H1 (cell line): ENCODE data around the gene HAT1. TPM values are rescaled to one million over a fixed set of nuclear protein-coding genes. Genes with fewer than 3 reads are reported as not detected.

Experiments used
- CTCF ChIA-PET: fragments of 300-600 bp; sonication (Branson Sonifier 250); formaldehyde crosslinking; loops from one replicate; lab custom pipeline; 2021; ENCODE audit not compliant: partially characterized antibody; lab: Charles Lee
- POLR2A ChIA-PET: fragments of 300-600 bp; sonication (Branson Sonifier 250); formaldehyde crosslinking; loops from one replicate; lab custom pipeline; 2021; ENCODE audit warnings: inconsistent platforms; ENCODE audit not compliant: partially characterized antibody; lab: Charles Lee
- DNase-seq, 2 experiments: peaks; one replicate each; pipeline versions ENCODE4 v3.0.0 to v3.0.0-alpha.2; 2010 to 2022; ENCODE audit warnings: low spot score in 2 of 2, low read depth in 1 of 2, mixed read lengths in 1 of 2
- FAIRE-seq: peaks from 2 replicates; lab custom pipeline; 2011; peaks lifted over from hg19 to GRCh38; lab: Jason Lieb, UNC
- H2AFZ ChIP-seq: 2 replicates; pipeline ENCODE4 v1.8.1; 2012; ENCODE audit warnings: low read length, inconsistent platforms
- H2AK5ac ChIP-seq: 2 replicates; pipeline ENCODE4 v1.6.1; 2013; ENCODE audit warnings: low read depth, low read length
- H2BK120ac ChIP-seq: replicated peaks from 2 replicates; pipeline ENCODE3; 2013; ENCODE audit warnings: low read depth, low read length, inconsistent platforms
- H2BK12ac ChIP-seq: 2 replicates; pipeline ENCODE4 v1.6.1; 2013; ENCODE audit warnings: low read depth, low read length
- H2BK15ac ChIP-seq: 2 replicates; pipeline ENCODE4 v1.6.1; 2013; ENCODE audit warnings: low read length
- H2BK20ac ChIP-seq: 2 replicates; pipeline ENCODE4 v1.6.1; 2013; ENCODE audit warnings: low read length
- H2BK5ac ChIP-seq: 2 replicates; pipeline ENCODE4 v1.6.1; 2013; ENCODE audit warnings: low read depth, low read length
- H3K14ac ChIP-seq: 2 replicates; pipeline ENCODE4 v1.6.1; 2013; ENCODE audit warnings: inconsistent platforms; ENCODE audit not compliant: insufficient read length
- H3K18ac ChIP-seq: 2 replicates; pipeline ENCODE4 v1.6.1; 2013; ENCODE audit warnings: low read length; ENCODE audit errors: extremely low read depth
- H3K23ac ChIP-seq: 2 replicates; pipeline ENCODE4 v1.6.1; 2013; ENCODE audit warnings: inconsistent platforms; ENCODE audit not compliant: insufficient read length
- H3K23me2 ChIP-seq: 2 replicates; pipeline ENCODE4 v1.6.1; 2013; ENCODE audit warnings: low read depth, low read length
- H3K27ac ChIP-seq: 2 replicates; pipeline ENCODE4 v1.6.1; 2011; ENCODE audit warnings: low read depth, low read length, inconsistent platforms
- H3K27me3 ChIP-seq, 4 experiments: replicated peaks in 1 of 4; 1 replicate in 1 of 4; 2 replicates in 3 of 4; pipeline versions ENCODE4 v1.6.1 to v1.8.1; 2011 to 2013; ENCODE audit warnings: low read length in 3 of 4, mild to moderate bottlenecking in 3 of 4, inconsistent platforms in 2 of 4, mixed read lengths in 2 of 4, moderate library complexity in 1 of 4; ENCODE audit not compliant: control insufficient read depth in 3 of 4, insufficient read depth in 3 of 4; ENCODE audit errors: extremely low read depth in 1 of 4
- H3K36me3 ChIP-seq, 4 experiments: 2 replicates each; pipeline versions ENCODE4 v1.6.1 to v1.8.1; 2011 to 2013; ENCODE audit warnings: mild to moderate bottlenecking in 4 of 4, low read length in 3 of 4, moderate library complexity in 2 of 4, control low read depth in 1 of 4, inconsistent platforms in 1 of 4; ENCODE audit not compliant: insufficient read depth in 4 of 4, control insufficient read depth in 2 of 4
- H3K4ac ChIP-seq: replicated peaks from 2 replicates; pipeline ENCODE3; 2013; ENCODE audit warnings: low read length, low read depth, mixed read lengths, inconsistent platforms; ENCODE audit not compliant: insufficient read length
- H3K4me1 ChIP-seq, 4 experiments: replicated peaks in 1 of 4; 1 replicate in 1 of 4; 2 replicates in 3 of 4; pipeline versions ENCODE4 v1.6.1 to v1.8.1; 2011 to 2013; ENCODE audit warnings: low read length in 3 of 4, inconsistent platforms in 2 of 4, mixed read lengths in 1 of 4; ENCODE audit not compliant: insufficient read depth in 4 of 4, control insufficient read depth in 3 of 4
- H3K4me2 ChIP-seq, 2 experiments: 2 replicates each; pipeline versions ENCODE4 v1.6.1 to v1.8.1; 2011 to 2013; ENCODE audit warnings: low read depth in 2 of 2, low read length in 2 of 2, control low read depth in 1 of 2, inconsistent platforms in 1 of 2, mild to moderate bottlenecking in 1 of 2; ENCODE audit not compliant: insufficient read depth in 1 of 2
- H3K4me3 ChIP-seq, 4 experiments: fragments of 200-600, 300-600 bp in 1 of 4; sonication (generic), shearing (Covaris generic), sonication (Bioruptor Twin) in 1 of 4; 2 replicates each; pipeline versions ENCODE4 v1.5.1 to v1.8.1; 2011 to 2016; ENCODE audit warnings: low read length in 4 of 4, low read depth in 3 of 4, control low read depth in 2 of 4, inconsistent platforms in 2 of 4, mild to moderate bottlenecking in 2 of 4, mixed read lengths in 1 of 4, moderate library complexity in 1 of 4; ENCODE audit not compliant: insufficient read depth in 2 of 4; ENCODE audit errors: extremely low read depth in 1 of 4
- H3K56ac ChIP-seq: replicated peaks from 2 replicates; pipeline ENCODE3; 2013; ENCODE audit warnings: low read depth, mild to moderate bottlenecking, mixed read lengths, low read length, inconsistent platforms; ENCODE audit not compliant: insufficient read length
- H3K79me1 ChIP-seq: 2 replicates; pipeline ENCODE4 v1.6.1; 2013; ENCODE audit warnings: low read depth, low read length, control low read depth
- H3K79me2 ChIP-seq, 2 experiments: 2 replicates each; pipeline versions ENCODE4 v1.6.1 to v1.8.1; 2012 to 2013; ENCODE audit warnings: low read length in 2 of 2, mild to moderate bottlenecking in 2 of 2, inconsistent platforms in 1 of 2; ENCODE audit not compliant: insufficient read depth in 2 of 2, control insufficient read depth in 1 of 2
- H3K9ac ChIP-seq, 4 experiments: replicated peaks in 1 of 4; 1 replicate in 1 of 4; 2 replicates in 3 of 4; pipeline versions ENCODE4 v1.6.1 to v1.8.1; 2011 to 2013; ENCODE audit warnings: low read depth in 3 of 4, low read length in 3 of 4, control low read depth in 2 of 4, mild to moderate bottlenecking in 2 of 4, moderate library complexity in 2 of 4, inconsistent platforms in 1 of 4; ENCODE audit errors: extremely low read depth in 1 of 4
- H3K9me3 ChIP-seq, 2 experiments: 2 replicates each; pipeline versions ENCODE4 v1.6.1 to v1.8.1; 2012 to 2013; ENCODE audit warnings: mild to moderate bottlenecking in 2 of 2, moderate library complexity in 2 of 2, control low read depth in 1 of 2, inconsistent platforms in 1 of 2, low read depth in 1 of 2, low read length in 1 of 2, mixed read lengths in 1 of 2; ENCODE audit not compliant: insufficient read depth in 2 of 2
- H4K20me1 ChIP-seq, 2 experiments: replicated peaks in 1 of 2; 2 replicates each; pipeline versions ENCODE3 to v1.8.1; 2011 to 2013; ENCODE audit warnings: inconsistent platforms in 2 of 2, low read length in 2 of 2, mild to moderate bottlenecking in 1 of 2; ENCODE audit not compliant: insufficient read depth in 2 of 2, control insufficient read depth in 1 of 2
- H4K5ac ChIP-seq: 2 replicates; pipeline ENCODE4 v1.6.1; 2013; ENCODE audit warnings: low read length, low read depth, mixed read lengths, inconsistent platforms; ENCODE audit not compliant: insufficient read length
- H4K8ac ChIP-seq: 2 replicates; pipeline ENCODE4 v1.8.0; 2013; ENCODE audit warnings: mild to moderate bottlenecking, moderate library complexity, low read length, inconsistent platforms; ENCODE audit not compliant: insufficient read depth; ENCODE audit errors: extremely low read depth
- H4K91ac ChIP-seq: replicated peaks from 2 replicates; pipeline ENCODE3; 2013; ENCODE audit warnings: low read length, mixed read lengths, inconsistent platforms; ENCODE audit not compliant: insufficient read length
- BRCA1 ChIP-seq: IDR thresholded peaks from 2 replicates; pipeline ENCODE4 v1.6.1; 2012; ENCODE audit warnings: low read depth, low read length, improper control_type of control experiment
- EGR1 ChIP-seq: IDR thresholded peaks from 2 replicates; pipeline ENCODE4 v1.6.1; 2011; ENCODE audit warnings: low read depth, low read length, borderline replicate concordance
- GABPA ChIP-seq: IDR thresholded peaks from 2 replicates; pipeline ENCODE4 v1.6.1; 2011; ENCODE audit warnings: mild to moderate bottlenecking, low read length, moderate library complexity, borderline replicate concordance; ENCODE audit not compliant: insufficient read depth
- HDAC6 ChIP-seq: IDR thresholded peaks from one replicate; pipeline ENCODE4 v1.7.1; 2012; ENCODE audit warnings: low read depth, mild to moderate bottlenecking, inconsistent platforms, low read length, moderate library complexity
- RBBP5 ChIP-seq: IDR thresholded peaks from 2 replicates; pipeline ENCODE4 v1.7.1; 2012; ENCODE audit warnings: low read depth, mild to moderate bottlenecking, inconsistent platforms, low read length, moderate library complexity, borderline replicate concordance
- SIN3A ChIP-seq, 2 experiments: IDR thresholded peaks in 1 of 2; conservative IDR thresholded peaks in 1 of 2; 2 replicates each; pipeline ENCODE4 v1.6.1; 2011 to 2012; ENCODE audit warnings: low read length in 2 of 2, improper control_type of control experiment in 1 of 2, low read depth in 1 of 2, mild to moderate bottlenecking in 1 of 2
- SP1 ChIP-seq: IDR thresholded peaks from 2 replicates; pipeline ENCODE4 v1.6.1; 2011; ENCODE audit warnings: low read depth, low read length
- YY1 ChIP-seq: IDR thresholded peaks from 2 replicates; pipeline ENCODE4 v1.6.1; 2011; ENCODE audit warnings: low read depth, mild to moderate bottlenecking, low read length
- WGBS, 2 experiments: shearing (Covaris generic) in 1 of 2; methylation state at CpG; one replicate each; pipeline versions ENCODE4 v1.1.6 to v1.1.7; 2013 to 2015; ENCODE audit warnings: low lambda C conversion rate in 2 of 2, mixed read lengths in 2 of 2, inconsistent platforms in 1 of 2, low coverage in 1 of 2, missing lambda C conversion rate in 1 of 2; ENCODE audit not compliant: insufficient replicate concordance in 2 of 2, insufficient coverage in 1 of 2, insufficient read length in 1 of 2; ENCODE audit errors: extremely low coverage in 1 of 2, missing lambda C conversion rate in 1 of 2; 5-methylcytosine and 5-hydroxymethylcytosine counted together
- polyA plus RNA-seq, 7 experiments: library from polyadenylated mRNA; depleted of rRNA in 3 of 7; stranded (reverse) in 5 of 7; unstranded in 2 of 7; fragments of >200 nt in 5 of 7; fragments of 200-250 nt in 2 of 7; gene quantifications; 1 replicate in 5 of 7; 2 replicates in 1 of 7; 4 replicates in 1 of 7; pipeline versions ENCODE4 v1.2.1 to v1.2.3, GENCODE V29; 2011 to 2013; ENCODE audit warnings: missing spikeins in 2 of 7, mixed read lengths in 2 of 7
- total RNA-seq: library from RNA; stranded (reverse); fragmentation: NEBNext Ultra II Directional; extraction: Animal tissue kit (Norgen Biotek cat#: 25700); gene quantifications from 2 replicates; pipeline ENCODE4 v1.2.1, GENCODE V29; 2021
- TF ChIP-seq, protein P1 (sequence below): IDR thresholded peaks from 2 replicates; pipeline ENCODE4 v1.6.1; 2012; ENCODE audit warnings: low read length, inconsistent platforms
- TF ChIP-seq, protein P2 (sequence below), 3 experiments: IDR thresholded peaks; 1 replicate in 2 of 3; 2 replicates in 1 of 3; pipeline versions ENCODE4 v1.5.1 to v1.6.1; 2011; ENCODE audit warnings: low read length in 3 of 3, mild to moderate bottlenecking in 3 of 3, inconsistent platforms in 2 of 3, low read depth in 1 of 3, moderate library complexity in 1 of 3; ENCODE audit not compliant: insufficient read depth in 1 of 3; ENCODE audit errors: control extremely low read depth in 1 of 3

The HAT1 gene
- total and polyA plus RNA-seq, 2 of the 8 experiments (the other 6 are each of a cell fraction or from before 2014, with no cell fraction given): 44.6 to 74.2 TPM

DNA sequence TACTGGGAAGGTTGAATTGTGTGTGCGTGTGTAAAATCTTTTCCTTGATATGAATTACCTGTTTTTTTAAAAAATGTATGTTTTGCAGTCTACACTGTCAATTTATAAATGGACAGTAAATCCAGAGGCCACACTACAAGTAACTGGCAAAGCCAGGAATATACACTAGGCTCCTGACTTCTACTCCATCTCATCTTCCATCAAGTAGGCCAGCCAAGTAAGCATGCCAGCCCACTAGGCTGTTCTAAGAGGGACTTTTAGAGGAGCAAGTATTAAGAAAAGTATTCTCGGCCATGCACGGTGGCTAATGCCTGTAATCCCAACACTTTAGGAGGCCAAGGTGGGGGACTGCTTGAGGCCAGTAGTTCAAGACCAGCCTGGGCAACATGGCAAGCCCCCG lies 64.5 kb downstream of the HAT1 start:
- Histone ChIP-seq H4K91ac (no peak overlapping the region), H3K36me3 (peaks cover 0 to 8% (median 1%) of the 10 kb centered on the region in 4 experiments; a peak in 3 of 8 replicates), H2AFZ (no peak overlapping the region), H3K27ac (no peak overlapping the region), H2BK20ac (no peak overlapping the region), H3K4me2 (no peak overlapping the region), H3K23me2 (no peaks in the 10 kb centered on the region), H3K4ac (no peak overlapping the region), H3K9ac (no peak overlapping the region), H3K79me1 (no peaks in the 10 kb centered on the region), H3K9me3 (no peaks in the 10 kb centered on the region), H2BK5ac (no peak overlapping the region), H4K20me1 (peaks cover 0 to 2% of the 10 kb centered on the region in 2 experiments), H2BK120ac (no peak overlapping the region), H2BK12ac (no peak overlapping the region), H3K4me1 (no peaks in the 10 kb centered on the region), H4K8ac (no peak overlapping the region), H4K5ac (no peak overlapping the region), H3K14ac (no peak overlapping the region), H2AK5ac (no peak overlapping the region), H3K56ac (no peak overlapping the region), H3K4me3 (no peak overlapping the region), H3K23ac (no peak overlapping the region), H3K27me3 (no peaks in the 10 kb centered on the region), H3K79me2 (no peaks in the 10 kb centered on the region), H3K18ac (no peak overlapping the region), H2BK15ac (no peak overlapping the region)
- POLR2A ChIA-PET: no interaction called here
- DNase-seq (no peak), FAIRE-seq (no peak)
- 90% methylated on average over 4 of the region's 4 CpGs; no CpG with 5 or more reads in 1 of the 2 experiments for WGBS, 2 experiments
- CTCF ChIA-PET: interaction anchor here (1.0 kb wide), 1 partner anchor 283 kb away, joined by 3 read pairs; no protein-coding TSS in a partner anchor
- no peak for TF ChIP-seq SP1
- TF ChIP-seq HDAC6: no peak
- TF ChIP-seq, protein P1, sequence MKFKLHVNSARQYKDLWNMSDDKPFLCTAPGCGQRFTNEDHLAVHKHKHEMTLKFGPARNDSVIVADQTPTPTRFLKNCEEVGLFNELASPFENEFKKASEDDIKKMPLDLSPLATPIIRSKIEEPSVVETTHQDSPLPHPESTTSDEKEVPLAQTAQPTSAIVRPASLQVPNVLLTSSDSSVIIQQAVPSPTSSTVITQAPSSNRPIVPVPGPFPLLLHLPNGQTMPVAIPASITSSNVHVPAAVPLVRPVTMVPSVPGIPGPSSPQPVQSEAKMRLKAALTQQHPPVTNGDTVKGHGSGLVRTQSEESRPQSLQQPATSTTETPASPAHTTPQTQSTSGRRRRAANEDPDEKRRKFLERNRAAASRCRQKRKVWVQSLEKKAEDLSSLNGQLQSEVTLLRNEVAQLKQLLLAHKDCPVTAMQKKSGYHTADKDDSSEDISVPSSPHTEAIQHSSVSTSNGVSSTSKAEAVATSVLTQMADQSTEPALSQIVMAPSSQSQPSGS: no peak
- TF ChIP-seq RBBP5: no peak
- no peak for TF ChIP-seq SIN3A (conservative IDR thresholded peaks at IDR 0.05 in 1 of 2, IDR thresholded peaks at IDR 0.05 in 1 of 2; ENCODE audit: low read depth in 1 of 2, low read length in 2 of 2)
- TF ChIP-seq GABPA: no peak
- TF ChIP-seq EGR1: no peak
- no peak for TF ChIP-seq BRCA1
- no peak for TF ChIP-seq YY1
- TF ChIP-seq, protein P2, sequence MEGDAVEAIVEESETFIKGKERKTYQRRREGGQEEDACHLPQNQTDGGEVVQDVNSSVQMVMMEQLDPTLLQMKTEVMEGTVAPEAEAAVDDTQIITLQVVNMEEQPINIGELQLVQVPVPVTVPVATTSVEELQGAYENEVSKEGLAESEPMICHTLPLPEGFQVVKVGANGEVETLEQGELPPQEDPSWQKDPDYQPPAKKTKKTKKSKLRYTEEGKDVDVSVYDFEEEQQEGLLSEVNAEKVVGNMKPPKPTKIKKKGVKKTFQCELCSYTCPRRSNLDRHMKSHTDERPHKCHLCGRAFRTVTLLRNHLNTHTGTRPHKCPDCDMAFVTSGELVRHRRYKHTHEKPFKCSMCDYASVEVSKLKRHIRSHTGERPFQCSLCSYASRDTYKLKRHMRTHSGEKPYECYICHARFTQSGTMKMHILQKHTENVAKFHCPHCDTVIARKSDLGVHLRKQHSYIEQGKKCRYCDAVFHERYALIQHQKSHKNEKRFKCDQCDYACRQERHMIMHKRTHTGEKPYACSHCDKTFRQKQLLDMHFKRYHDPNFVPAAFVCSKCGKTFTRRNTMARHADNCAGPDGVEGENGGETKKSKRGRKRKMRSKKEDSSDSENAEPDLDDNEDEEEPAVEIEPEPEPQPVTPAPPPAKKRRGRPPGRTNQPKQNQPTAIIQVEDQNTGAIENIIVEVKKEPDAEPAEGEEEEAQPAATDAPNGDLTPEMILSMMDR (IDR thresholded peaks at IDR 0.05; ENCODE audit: control extremely low read depth in 1 of 3, insufficient read depth in 1 of 3, low read depth in 1 of 3, low read length in 3 of 3): no peak
